ENCODE data around the gene SEM1. TPM values are rescaled to one million over a fixed set of nuclear protein-coding genes. Genes with fewer than 3 reads are reported as not detected.
"Not testable (repeated sequence)": the region's sequence is repeated elsewhere in the genome, so short reads cannot be mapped to it uniquely, and the experiment has no call there.

The SEM1 gene
- total RNA-seq, 2 experiments from 2014 or later = 35.0 to 47.0 TPM

DNA sequence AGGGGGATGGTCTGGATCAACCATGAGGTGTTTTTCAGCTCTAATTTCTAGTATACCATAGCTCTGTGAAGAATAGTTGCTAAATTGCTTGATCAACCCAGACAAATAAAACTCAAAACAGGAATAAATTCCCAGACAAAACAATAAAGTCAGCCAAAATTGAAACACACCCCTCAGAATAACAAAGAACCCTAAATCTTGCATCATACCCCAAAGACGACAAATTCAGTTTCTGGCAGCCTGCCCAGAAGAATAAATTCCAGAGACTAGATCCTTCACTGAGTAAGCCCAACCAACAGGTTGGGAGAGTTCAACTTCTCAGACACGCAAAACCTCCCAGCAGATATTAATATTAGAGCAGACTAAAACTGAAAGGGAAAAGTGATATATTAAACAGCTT lies 11.2 kb upstream of the SEM1 start:
- H3K9me3 Mint-ChIP-seq (ENCODE audit: low read depth) = no peaks in the 10 kb centered on the region
- H3K4me3 Mint-ChIP-seq = no peak overlapping the region
- no peaks in the 10 kb centered on the region for H3K4me1 Mint-ChIP-seq
- CTCF ChIA-PET = no interaction called here
- ATAC-seq (no peak), DNase-seq (no peak)
- H3K36me3 Mint-ChIP-seq = peaks cover 2% of the 10 kb centered on the region
- no peak overlapping the region for H3K27ac Mint-ChIP-seq
- peaks cover 44% of the 10 kb centered on the region for H3K27me3 Mint-ChIP-seq

DNA sequence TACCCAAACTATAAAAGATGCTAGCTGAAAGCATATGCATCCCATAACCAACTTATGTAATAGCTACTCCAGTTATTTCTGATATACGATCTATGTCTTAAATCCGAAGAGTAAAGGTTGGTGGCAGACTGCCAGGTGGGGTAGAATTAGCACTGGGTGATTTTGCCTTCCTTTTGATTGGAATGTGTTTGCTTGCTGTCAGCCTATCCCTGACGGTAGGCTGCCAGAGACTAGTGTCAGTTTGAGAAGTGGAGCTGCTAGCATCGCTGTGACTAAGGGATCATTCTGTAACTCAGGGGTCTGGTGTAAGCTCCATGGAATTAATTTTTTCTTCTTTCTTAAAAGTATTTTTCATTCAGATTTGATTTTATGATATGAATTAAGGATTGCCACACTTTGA lies 9.5 kb upstream of the SEM1 start:
- DNase-seq = no peak
- peaks cover 4% of the 10 kb centered on the region for H3K36me3 Mint-ChIP-seq
- H3K4me3 Mint-ChIP-seq = no peak overlapping the region
- H3K27me3 Mint-ChIP-seq = peaks cover 45% of the 10 kb centered on the region
- CTCF ChIA-PET = no interaction called here
- no peaks in the 10 kb centered on the region for H3K4me1 Mint-ChIP-seq
- H3K27ac Mint-ChIP-seq = no peak overlapping the region
- no peak for ATAC-seq
- peaks cover 1% of the 10 kb centered on the region for H3K9me3 Mint-ChIP-seq (ENCODE audit: low read depth)

DNA sequence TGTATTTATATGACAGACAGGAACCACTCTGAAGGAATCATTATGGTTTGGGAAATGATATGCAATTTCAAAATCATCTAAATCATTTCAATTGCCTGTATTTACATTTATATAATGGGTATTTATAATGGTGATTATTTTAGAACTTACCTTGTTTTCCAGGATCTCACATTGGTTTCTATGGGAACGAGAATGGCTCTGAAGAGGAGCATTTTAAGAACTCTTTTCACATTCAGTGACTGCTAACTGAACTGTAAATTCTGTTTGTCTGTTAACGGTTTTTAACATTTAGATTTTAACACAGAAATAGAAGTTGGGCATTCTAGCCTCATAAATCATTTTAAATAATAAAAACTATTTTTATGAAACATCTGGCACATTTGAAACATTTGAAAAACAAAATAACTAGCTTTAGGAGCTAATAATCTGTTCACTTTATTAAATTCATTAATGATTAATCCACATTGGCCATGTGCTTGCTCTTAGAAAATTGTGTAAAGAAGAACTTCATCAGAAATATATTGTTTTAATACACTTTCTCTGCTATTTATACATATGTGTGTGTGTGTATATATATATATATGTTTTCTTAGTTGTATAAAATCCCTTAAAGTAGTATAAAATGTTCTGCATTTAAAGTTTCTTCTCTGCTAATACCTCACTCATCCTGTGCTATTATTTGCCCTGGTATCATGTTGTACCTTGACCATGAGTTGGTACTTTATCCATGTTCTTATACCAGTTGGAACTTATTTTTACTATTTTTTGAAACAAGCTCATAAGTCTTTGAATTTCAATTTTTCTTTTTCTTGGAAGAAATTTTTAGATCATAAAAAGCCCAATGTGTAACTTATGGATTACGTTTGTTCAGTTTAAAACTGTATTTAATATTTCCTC lies 8.7 kb upstream of the SEM1 start:
- no peak for DNase-seq
- H3K27ac Mint-ChIP-seq = no peak overlapping the region
- peaks cover 4% of the 10 kb centered on the region for H3K36me3 Mint-ChIP-seq
- H3K4me1 Mint-ChIP-seq = no peaks in the 10 kb centered on the region
- H3K4me3 Mint-ChIP-seq = no peak overlapping the region
- CTCF ChIA-PET = no interaction called here
- peaks cover 3% of the 10 kb centered on the region for H3K9me3 Mint-ChIP-seq (ENCODE audit: low read depth)
- no peak for ATAC-seq
- H3K27me3 Mint-ChIP-seq = peaks cover 45% of the 10 kb centered on the region

DNA sequence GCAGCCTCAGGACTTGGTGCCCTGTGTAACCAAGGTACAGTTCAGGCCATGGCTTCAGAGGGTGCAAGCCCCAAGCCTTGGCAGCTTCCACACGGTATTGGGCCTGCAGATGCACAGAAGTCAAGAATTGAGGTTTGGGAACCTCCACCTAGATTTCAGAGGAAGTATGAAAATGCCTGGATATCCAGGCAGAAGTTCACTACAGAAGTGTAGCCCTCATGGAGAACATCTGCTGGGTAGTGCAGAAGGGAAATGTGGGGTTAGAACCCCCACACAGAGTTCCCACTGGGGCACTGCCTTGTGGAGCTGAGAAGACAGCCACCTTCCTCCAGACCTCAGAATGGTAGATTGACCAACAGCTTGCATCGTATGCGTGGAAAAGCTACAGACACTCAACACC lies 3.4 kb upstream of the SEM1 start:
- Mint-ChIP-seq H3K36me3 (peaks cover 8% of the 10 kb centered on the region), H3K4me1 (peaks cover 13% of the 10 kb centered on the region), H3K27me3 (peaks cover 26% of the 10 kb centered on the region), H3K9me3 (ENCODE audit: low read depth) (peaks cover 14% of the 10 kb centered on the region), H3K27ac (no peak overlapping the region), H3K4me3 (no peak overlapping the region)
- CTCF ChIA-PET = no interaction called here
- no peak for ATAC-seq
- DNase-seq = no peak

DNA sequence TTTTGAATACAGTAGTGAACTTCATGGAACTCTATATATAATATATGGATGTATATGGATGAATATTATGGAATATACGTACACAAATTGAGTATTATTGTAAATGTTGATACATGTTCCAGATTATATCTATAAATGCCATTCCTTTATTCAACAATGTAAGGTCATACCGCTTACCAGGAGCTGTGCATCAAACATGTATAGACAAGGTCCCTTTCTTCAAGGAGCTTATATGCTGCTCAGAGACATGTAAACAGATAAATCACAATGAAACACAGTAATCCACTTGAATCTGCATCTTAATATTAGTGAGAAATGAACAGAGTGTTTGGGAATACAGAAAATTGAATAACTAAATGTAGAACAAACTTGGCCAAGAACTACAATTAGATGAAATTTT lies 898 bp upstream of the SEM1 start:
- Mint-ChIP-seq H3K4me3 (peak overlapping the region; percentile 89), H3K27me3 (peaks cover 9% of the 10 kb centered on the region), H3K9me3 (ENCODE audit: low read depth) (peaks cover 14% of the 10 kb centered on the region), H3K27ac (no peak overlapping the region), H3K36me3 (peaks cover 20% of the 10 kb centered on the region), H3K4me1 (peaks cover 27% of the 10 kb centered on the region)
- CTCF ChIA-PET = interaction anchor here (0.6 kb wide), 1 partner anchor 517 kb away, joined by 3 read pairs; no protein-coding TSS in a partner anchor
- no peak for ATAC-seq
- no peak for DNase-seq

DNA sequence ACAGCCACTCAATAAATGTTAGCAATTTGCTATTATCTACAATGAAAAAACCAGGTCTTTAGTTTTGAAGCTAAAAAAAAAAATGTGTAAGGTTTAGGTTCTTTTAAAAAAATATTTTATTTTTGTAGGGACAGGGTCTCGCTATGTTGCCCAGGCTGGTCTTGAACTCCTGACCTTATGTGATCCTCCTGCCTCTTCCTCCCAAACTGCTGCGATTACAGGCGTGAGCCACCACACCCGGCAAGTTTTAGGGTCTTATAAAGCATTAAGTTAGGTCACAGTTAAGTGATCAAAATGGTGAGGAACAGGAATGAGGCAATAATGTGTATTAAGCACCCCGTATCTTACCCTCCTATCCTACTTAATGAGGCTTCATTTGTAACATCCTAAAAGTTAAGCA lies 774 bp downstream of the SEM1 start:
- ATAC-seq (peak; percentile 16), DNase-seq (no peak)
- peaks cover 11% of the 10 kb centered on the region for H3K9me3 Mint-ChIP-seq (ENCODE audit: low read depth)
- CTCF ChIA-PET = no interaction called here
- H3K36me3 Mint-ChIP-seq = peaks cover 22% of the 10 kb centered on the region
- H3K4me3 Mint-ChIP-seq = peak overlapping the region; percentile 89
- peak overlapping the region; percentile 90 for H3K27ac Mint-ChIP-seq
- peaks cover 29% of the 10 kb centered on the region for H3K4me1 Mint-ChIP-seq
- peaks cover 3% of the 10 kb centered on the region for H3K27me3 Mint-ChIP-seq

DNA sequence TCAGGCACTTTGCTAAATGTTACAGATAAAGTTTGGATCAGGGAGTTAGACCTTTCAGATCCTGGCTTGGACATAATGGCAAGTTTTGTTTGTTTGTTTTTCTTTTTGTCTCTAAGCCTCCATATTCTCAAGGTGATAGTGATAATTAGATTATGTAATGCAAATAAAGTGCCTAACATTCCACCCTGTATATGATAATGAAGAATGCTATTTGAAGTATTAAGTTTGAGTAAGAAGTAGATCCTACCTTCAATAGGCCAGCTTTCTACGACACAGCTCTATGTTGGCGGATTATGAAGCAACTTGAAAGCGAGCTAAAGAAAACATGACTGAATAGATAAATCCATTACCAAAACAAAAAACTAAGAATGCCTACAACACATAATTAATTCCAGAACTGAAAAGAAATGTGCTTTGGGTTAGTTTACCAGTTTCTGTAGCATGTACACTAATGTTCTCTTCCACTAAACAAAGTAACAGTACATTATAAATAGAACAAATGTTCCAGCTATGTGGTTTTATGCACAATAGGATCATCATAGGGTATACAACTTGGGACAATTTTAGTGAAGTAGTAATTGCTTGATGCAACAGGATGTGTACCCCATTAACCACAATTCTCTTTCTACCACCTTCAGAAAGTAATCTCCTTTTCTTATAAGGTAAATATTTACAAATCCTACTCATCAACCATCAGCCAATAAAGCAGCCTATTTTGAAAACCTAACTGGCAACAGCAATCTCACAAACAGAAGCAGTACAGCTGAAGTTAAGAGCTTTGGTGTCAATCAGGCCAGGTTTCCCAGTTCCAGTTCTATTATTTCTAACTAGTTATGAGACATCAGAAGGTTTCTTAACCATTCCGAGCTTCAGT lies 1.5 kb downstream of the SEM1 start:
- H3K9me3 Mint-ChIP-seq (ENCODE audit: low read depth) = peaks cover 10% of the 10 kb centered on the region
- H3K4me1 Mint-ChIP-seq = peaks cover 31% of the 10 kb centered on the region
- ATAC-seq = no peak
- CTCF ChIA-PET = interaction anchor here (0.6 kb wide), 1 partner anchor 250 kb away, joined by 6 read pairs; no protein-coding TSS in a partner anchor
- no peak for DNase-seq
- peak overlapping the region; percentile 89 for H3K4me3 Mint-ChIP-seq
- H3K27ac Mint-ChIP-seq = no peak overlapping the region
- peaks cover 3% of the 10 kb centered on the region for H3K27me3 Mint-ChIP-seq
- H3K36me3 Mint-ChIP-seq = peaks cover 25% of the 10 kb centered on the region

DNA sequence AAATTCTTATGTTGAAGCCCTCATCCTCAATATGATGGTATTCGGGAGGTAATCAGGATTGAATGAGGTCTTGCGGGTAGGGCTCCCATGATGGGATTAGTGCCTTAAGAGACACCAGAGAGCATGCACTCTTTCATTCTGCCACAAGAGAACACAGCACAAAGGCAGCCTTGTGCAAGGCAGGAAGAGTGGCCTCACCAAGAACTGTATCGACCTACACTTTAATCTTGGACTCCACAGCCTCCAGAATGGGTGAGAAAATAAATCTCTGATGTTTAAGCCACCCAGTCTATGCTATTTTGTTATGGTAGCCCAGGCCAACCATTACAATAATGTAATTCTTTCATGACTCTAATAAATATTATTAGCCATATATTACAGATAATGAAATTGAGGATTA lies 8.4 kb downstream of the SEM1 start:
- no peaks in the 10 kb centered on the region for H3K27me3 Mint-ChIP-seq
- no peak overlapping the region for H3K27ac Mint-ChIP-seq
- H3K4me1 Mint-ChIP-seq = peaks cover 10% of the 10 kb centered on the region
- H3K36me3 Mint-ChIP-seq = peaks cover 34% of the 10 kb centered on the region
- ATAC-seq (no peak), DNase-seq (no peak)
- no peaks in the 10 kb centered on the region for H3K9me3 Mint-ChIP-seq (ENCODE audit: low read depth)
- no peak overlapping the region for H3K4me3 Mint-ChIP-seq
- CTCF ChIA-PET = no interaction called here

DNA sequence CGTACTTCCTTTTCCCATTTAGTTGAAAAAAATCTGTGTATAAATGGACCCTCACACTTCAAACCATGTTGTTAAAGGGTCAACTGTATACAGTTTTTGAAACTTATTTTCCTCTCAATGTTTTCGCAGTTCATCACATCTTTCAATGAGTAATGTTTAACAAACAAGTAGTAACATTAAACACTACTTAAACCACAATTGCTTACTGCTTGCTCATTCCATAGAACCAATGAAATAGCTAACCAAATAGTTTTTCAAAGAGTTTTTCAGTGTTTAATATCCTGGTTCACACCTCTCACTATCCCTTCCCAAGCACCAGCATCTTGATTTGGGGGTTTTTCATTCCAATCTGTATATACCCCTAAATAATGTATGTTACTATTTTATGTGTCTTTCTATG lies 9.1 kb downstream of the SEM1 start:
- peaks cover 7% of the 10 kb centered on the region for H3K4me1 Mint-ChIP-seq
- no peak overlapping the region for H3K4me3 Mint-ChIP-seq
- no peak overlapping the region for H3K27ac Mint-ChIP-seq
- no peaks in the 10 kb centered on the region for H3K27me3 Mint-ChIP-seq
- ATAC-seq (no peak), DNase-seq (no peak)
- no peaks in the 10 kb centered on the region for H3K9me3 Mint-ChIP-seq (ENCODE audit: low read depth)
- H3K36me3 Mint-ChIP-seq = peaks cover 31% of the 10 kb centered on the region
- CTCF ChIA-PET = no interaction called here

DNA sequence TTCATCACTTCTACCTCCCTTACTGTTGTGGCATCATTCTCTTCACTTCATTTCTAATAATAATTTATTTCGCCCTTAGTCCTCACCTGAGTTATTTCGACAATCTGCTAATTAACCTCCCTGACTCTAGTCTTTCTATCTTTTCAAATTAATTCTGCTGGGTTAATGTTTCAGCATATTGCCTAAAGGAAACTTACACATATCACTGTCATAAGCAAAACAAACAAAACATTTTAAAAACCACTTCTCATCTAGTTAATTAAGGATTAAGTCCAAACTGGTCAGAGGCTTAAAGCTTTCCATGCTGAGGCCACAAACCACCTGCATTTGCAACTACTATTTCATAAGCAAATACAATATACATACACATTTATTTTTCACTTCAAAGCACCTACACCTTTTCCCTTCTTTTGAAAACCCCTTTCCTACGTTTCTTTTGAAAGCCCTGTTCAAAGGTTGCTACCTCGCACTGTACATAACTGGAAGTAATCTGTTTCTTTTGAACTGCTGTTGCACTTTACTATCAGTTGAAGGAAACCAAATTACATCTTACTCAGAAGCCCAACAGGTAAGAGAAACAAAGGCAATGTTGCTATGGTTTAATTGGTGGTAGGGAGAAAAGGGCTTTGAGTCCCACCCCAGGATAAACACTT lies 10.3 kb downstream of the SEM1 start:
- H3K4me3 Mint-ChIP-seq = no peak overlapping the region
- no peak for DNase-seq
- CTCF ChIA-PET = no interaction called here

DNA sequence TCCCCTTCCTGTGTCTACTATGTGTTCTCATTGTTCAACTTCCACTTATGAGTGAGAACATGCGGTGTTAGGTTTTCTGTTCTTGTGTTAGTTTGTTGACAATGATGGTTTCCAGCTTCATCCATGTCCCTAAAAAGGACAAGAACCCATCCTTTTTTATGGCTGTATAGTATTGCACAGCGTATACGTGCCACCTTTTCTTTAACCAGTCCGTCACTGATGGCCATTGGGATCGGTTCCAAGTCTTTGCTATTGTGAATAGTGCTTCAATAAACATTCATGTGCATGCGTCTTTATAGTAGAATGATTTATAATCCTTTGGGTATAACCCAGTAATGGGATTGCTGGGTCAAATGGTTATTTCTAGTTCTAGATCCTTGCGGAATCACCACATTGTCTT lies 11.2 kb downstream of the SEM1 start:
- CTCF ChIA-PET; DNase-seq; H3K27ac Mint-ChIP-seq; H3K9me3 Mint-ChIP-seq (ENCODE audit: low read depth); ATAC-seq; H3K27me3 Mint-ChIP-seq; H3K4me1 Mint-ChIP-seq; H3K4me3 Mint-ChIP-seq: not testable (repeated sequence)
- peaks cover 35% of the 10 kb centered on the region for H3K36me3 Mint-ChIP-seq

More for the DNA sequence above, 10.3 kb downstream of the SEM1 start:
- ATAC-seq = no peak
- H3K27me3 Mint-ChIP-seq = no peaks in the 10 kb centered on the region
- no peak overlapping the region for H3K27ac Mint-ChIP-seq
- no peaks in the 10 kb centered on the region for H3K9me3 Mint-ChIP-seq (ENCODE audit: low read depth)
- peaks cover 6% of the 10 kb centered on the region for H3K4me1 Mint-ChIP-seq
- peaks cover 33% of the 10 kb centered on the region for H3K36me3 Mint-ChIP-seq

DNA sequence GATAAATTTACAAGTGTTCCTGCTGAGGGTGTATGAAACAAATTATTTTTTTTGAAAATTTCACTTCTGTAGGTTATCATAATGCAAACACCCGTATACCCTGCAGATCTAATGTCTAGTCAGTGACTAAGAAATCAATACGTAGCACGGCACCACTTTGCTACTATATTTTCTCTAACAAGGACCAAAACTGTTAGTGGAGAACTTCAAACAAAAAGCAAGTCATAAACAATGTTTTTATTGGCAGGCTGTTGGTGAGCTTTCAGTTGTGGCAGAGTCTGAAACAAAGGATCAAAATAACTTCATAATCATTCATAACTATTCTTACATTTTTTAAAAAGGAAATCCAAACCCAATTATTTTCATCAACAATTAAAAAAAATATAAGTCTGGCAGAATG lies 11.8 kb downstream of the SEM1 start:
- CTCF ChIA-PET = no interaction called here
- no peak overlapping the region for H3K27ac Mint-ChIP-seq

DNA sequence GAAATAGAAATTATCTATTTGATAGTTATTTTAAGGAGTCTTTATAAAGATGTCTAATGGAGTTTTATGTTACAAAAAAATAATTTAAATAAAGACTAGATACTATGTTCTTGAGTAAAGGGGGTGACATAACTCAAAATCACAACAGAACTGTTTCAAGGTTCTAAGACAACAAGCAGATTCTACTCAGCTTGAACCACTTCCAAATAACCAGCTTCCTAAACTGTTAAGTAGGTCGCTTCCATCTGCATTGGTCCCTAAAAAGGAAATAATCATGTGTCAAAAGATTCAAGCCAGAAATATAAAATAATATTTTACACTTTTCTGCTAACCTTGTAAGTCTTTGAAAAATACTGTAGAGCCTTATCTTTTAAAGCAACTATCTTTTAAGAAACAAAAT lies 14.1 kb downstream of the SEM1 start:
- Mint-ChIP-seq H3K4me1 (peaks cover 3% of the 10 kb centered on the region), H3K36me3 (peaks cover 39% of the 10 kb centered on the region), H3K4me3 (no peak overlapping the region), H3K27ac (no peak overlapping the region), H3K27me3 (no peaks in the 10 kb centered on the region), H3K9me3 (ENCODE audit: low read depth) (no peaks in the 10 kb centered on the region)
- ATAC-seq = no peak
- DNase-seq = no peak
- CTCF ChIA-PET = no interaction called here

More for the DNA sequence above, 11.8 kb downstream of the SEM1 start:
- DNase-seq = no peak
- Mint-ChIP-seq H3K9me3 (ENCODE audit: low read depth) (no peaks in the 10 kb centered on the region), H3K27me3 (no peaks in the 10 kb centered on the region), H3K4me1 (peaks cover 6% of the 10 kb centered on the region), H3K4me3 (no peak overlapping the region), H3K36me3 (peaks cover 36% of the 10 kb centered on the region)
- ATAC-seq = no peak
